GM18498 (cell line): Measurements from ENCODE around the gene MT1E.
"Not testable (repeated sequence)": the region's sequence is repeated elsewhere in the genome, so short reads cannot be mapped to it uniquely, and the experiment has no call there.

Experiments
- ATAC-seq: cut with Tn5 transposase; IDR thresholded peaks from one replicate; pipeline ENCODE4 v1.9.1; 2021; ENCODE audit warnings: mild to moderate bottlenecking, moderate library complexity; ENCODE audit not compliant: unreplicated experiment

Gene MT1E

DNA sequence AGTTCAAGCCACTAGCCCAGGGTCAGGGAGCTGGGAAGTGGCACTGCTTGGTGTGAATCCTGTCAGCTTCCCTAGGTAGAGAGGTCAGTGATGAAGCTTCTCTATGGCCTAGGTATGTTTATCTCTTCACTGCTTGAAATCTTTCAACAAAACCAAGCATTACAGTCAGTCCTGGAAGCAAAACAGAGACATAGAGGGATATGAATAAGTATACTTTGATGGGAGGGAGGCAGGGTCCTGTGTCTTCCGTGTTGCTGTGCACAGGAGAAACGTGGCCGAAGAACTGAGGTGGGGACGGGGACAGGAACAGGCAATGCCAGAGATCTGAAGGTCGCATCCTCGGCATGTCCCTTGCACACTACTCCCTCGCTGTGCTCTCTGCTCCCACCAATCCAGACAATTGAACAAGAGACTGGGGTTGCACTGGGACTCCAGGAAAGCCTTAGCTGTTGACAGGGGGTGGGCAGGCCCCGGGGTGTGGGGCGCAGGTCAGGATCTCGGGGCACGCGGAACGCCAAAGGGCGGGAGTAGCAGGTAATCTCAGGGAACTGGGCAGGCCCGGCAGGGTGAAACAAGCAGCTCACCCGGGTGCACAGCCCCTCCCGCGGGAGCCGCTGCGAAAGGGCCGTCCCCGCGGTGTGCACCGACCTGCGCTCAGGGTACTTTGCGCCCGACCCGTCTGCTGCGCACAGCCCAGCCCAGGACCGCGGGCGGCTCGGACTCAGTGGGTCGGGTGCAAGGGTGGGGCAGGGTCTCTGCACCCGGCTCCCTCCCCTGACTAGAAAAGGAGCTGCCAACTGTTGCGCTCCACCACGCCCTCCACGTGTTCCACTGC, 43.6 kb downstream of the MT1E start, which contains the start of gene MT1H:
Gene MT1H, plus strand, starts transcription at position 810 of the 835 bp plus-strand sequence. CDS start 71 bp downstream, outside the sequence.
- ATAC-seq = no peak

- ATAC-seq = no peak
Observed at GRCh38 chr16:56669840-56670619, 44.4 kb downstream of the MT1E start.

GRCh38 chr16:56670620-56670934, 45.0 kb downstream of the MT1E start:
- ATAC-seq = no peak

- ATAC-seq = not testable (repeated sequence)
Observed at GRCh38 chr16:56671691-56672090, 46.1 kb downstream of the MT1E start.

DNA sequence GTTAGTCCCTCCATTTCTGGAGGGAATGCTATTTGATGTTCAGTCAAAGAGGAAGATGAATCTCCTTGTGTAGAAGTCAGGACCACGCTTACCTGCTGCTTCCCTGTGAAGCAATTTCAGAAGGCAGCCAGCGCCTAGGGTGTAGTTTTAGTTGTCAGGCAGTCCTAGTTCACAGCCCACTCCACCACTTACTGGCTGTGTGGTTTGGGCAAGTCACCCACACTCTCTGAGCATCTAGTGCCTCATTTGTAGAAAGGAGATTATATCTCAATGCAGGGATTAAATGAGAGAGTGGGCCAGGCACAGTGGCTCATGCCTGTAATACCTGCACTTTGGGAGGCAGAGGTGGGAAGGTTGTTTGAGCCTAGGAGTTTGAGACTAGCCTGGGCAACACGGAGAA, 46.6 kb downstream of the MT1E start:
- not testable (repeated sequence) for ATAC-seq

- ATAC-seq = no peak
Observed at GRCh38 chr16:56672761-56673536, 47.4 kb downstream of the MT1E start.

- ATAC-seq = no peak
Observed at GRCh38 chr16:56673921-56674320, 48.3 kb downstream of the MT1E start.

- ATAC-seq = not testable (repeated sequence)
Observed at GRCh38 chr16:56674570-56674969, 49.0 kb downstream of the MT1E start.

GRCh38 chr16:56675685-56676210, 50.2 kb downstream of the MT1E start:
- no peak for ATAC-seq
